SK-N-MC (cell line): ENCODE measurements around the gene GPR62.

Source experiments
- DNase-seq: peaks from one replicate; pipeline ENCODE4 v3.0.0-alpha.2; 2011; ENCODE audit warnings: low read depth, low spot score
- H3K27ac ChIP-seq: fragments of 200-600 bp; sonication (generic); 2 replicates; pipeline ENCODE4 v1.5.1; 2016; ENCODE audit warnings: mixed run types
- H3K36me3 ChIP-seq: fragments of 200-600 bp; sonication (generic); 2 replicates; pipeline ENCODE4 v1.6.1; 2017; ENCODE audit warnings: antibody characterized with exemption, low read length, mixed read lengths; ENCODE audit not compliant: insufficient read depth
- H3K4me3 ChIP-seq: fragments of 200-600 bp; sonication (generic); 2 replicates; pipeline ENCODE4 v1.5.1; 2016
- H3K9ac ChIP-seq: fragments of 200-600 bp; sonication (generic); 2 replicates; pipeline ENCODE4 v1.8.0; 2017; ENCODE audit warnings: mixed run types, mixed read lengths; ENCODE audit not compliant: insufficient read length
- H3K9me3 ChIP-seq: fragments of 200-600 bp; sonication (generic); 2 replicates; pipeline ENCODE4 v1.6.1; 2017; ENCODE audit warnings: low read depth, mild to moderate bottlenecking, antibody characterized with exemption, low read length, moderate library complexity, mixed read lengths
- EZH2 ChIP-seq: fragments of 200-600 bp; sonication (generic); IDR thresholded peaks from one replicate; pipeline ENCODE4 v1.6.1; 2017; ENCODE audit warnings: antibody characterized with exemption
- FOXP2 ChIP-seq: optimal IDR thresholded peaks from 2 replicates; pipeline ENCODE3; 2011; ENCODE audit warnings: mild to moderate bottlenecking, moderate library complexity; ENCODE audit not compliant: insufficient read depth; ENCODE audit errors: extremely low read length, control extremely low read depth
- POLR2AphosphoS5 ChIP-seq: IDR thresholded peaks from 2 replicates; pipeline ENCODE4 v1.6.1; 2012; ENCODE audit warnings: mild to moderate bottlenecking, low read depth, low read length, borderline replicate concordance

Gene GPR62

DNA sequence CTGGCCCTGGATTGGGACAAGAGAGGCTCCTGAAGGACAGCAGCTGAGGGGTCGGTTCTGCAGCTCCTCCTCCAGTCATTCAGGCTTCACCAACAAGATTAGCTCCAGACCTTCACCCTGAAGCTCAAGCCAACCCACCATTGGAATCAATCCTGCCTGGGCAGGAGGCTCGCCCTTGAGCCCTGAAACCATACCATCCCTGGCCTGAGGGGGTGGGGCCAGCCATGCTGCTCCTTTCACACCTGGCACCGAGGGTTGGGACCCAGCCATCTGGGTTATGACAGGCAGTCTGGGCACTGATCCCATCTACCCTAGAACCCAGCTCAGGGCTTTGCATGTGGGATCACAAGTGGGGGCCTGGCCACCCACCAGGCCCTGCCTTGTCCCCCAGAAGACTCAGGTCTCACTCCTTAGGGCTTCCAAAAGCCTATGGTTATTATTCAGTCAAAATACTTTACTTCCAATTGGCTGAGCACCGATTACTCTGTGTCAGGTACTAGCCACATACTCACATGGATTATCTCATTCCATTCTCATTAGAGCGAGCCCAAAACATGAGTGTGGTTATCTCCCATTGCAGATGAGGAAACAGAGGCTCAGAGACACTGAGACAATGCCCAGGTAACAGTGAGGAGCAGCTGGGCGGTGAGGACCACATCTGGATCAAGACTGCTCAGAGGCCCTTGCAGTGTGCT, 15.6 kb downstream of the GPR62 start:
- no peaks in the 10 kb centered on the region for H3K36me3 ChIP-seq
- H3K27ac ChIP-seq = no peak overlapping the region
- H3K4me3 ChIP-seq = no peak overlapping the region
- H3K9me3 ChIP-seq = no peaks in the 10 kb centered on the region
- DNase-seq = no peak
- TF ChIP-seq EZH2 = no peak
- TF ChIP-seq FOXP2 = no peak
- no peak for TF ChIP-seq POLR2AphosphoS5
- H3K9ac ChIP-seq = no peak overlapping the region

DNA sequence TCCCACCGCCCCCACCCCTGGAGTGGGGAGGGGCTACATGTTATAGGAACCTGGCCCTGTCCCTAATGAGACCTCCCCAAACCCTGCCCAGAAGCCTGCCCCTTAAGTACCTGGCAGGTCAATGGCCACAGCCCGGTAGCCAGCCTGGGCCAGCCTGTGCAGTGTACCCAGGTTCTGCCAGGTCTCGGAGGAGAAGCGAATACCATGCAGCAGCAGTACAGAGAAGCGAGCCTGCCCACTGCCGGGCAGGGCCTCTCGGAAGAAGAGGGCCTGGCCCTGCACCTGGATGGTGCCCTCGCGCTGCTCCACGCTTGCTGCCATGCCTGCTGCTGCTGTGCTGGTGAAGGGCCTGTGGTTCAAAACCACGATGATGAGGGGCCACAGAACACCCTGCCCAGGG, 16.2 kb downstream of the GPR62 start:
- Histone ChIP-seq H3K9me3 (no peaks in the 10 kb centered on the region), H3K9ac (no peak overlapping the region), H3K36me3 (no peaks in the 10 kb centered on the region), H3K27ac (no peak overlapping the region), H3K4me3 (no peak overlapping the region)
- no peak for DNase-seq
- TF ChIP-seq EZH2 = no peak
- TF ChIP-seq POLR2AphosphoS5 = no peak
- no peak for TF ChIP-seq FOXP2

DNA sequence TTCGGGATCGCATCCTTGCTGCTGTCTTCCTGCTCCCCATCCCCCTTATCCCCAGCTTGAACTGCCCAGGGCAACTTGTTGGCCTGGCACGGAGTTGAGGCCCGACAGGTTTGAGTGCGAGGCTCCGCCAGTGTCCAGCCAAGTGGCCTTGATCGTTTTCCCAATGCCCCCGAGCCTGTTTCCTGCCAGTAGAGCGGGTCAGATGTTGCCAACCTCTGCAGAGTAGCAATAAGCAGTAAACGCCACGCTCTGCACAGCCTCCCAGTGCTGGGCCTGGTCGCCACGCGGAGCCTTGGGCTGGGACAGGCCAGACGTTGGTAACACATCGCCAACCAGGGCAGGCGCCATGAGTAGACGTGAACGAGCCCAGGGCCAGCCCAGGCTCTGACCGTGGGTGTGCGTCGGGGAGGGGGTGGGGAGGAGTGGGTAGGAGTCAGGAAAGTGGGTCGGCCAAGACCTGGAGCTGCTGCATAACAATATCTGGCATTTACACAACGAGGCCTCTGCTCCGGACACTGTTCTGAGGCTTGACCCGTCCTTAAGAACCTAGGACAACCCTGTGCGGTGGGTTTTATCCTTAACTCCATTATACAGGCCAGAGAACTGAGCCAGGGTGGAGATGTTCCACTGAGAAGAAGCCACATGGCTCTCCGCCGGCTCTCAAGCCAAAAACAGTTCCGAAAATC, 19.2 kb downstream of the GPR62 start:
- H3K27ac ChIP-seq = peak overlapping the region; percentile 54
- H3K9ac ChIP-seq = peak overlapping the region; percentile 73
- no peaks in the 10 kb centered on the region for H3K9me3 ChIP-seq
- no peak for TF ChIP-seq EZH2
- TF ChIP-seq FOXP2 = no peak
- no peak for TF ChIP-seq POLR2AphosphoS5
- H3K4me3 ChIP-seq = peak overlapping the region; percentile 83
- DNase-seq = no peak
- H3K36me3 ChIP-seq = no peaks in the 10 kb centered on the region

DNA sequence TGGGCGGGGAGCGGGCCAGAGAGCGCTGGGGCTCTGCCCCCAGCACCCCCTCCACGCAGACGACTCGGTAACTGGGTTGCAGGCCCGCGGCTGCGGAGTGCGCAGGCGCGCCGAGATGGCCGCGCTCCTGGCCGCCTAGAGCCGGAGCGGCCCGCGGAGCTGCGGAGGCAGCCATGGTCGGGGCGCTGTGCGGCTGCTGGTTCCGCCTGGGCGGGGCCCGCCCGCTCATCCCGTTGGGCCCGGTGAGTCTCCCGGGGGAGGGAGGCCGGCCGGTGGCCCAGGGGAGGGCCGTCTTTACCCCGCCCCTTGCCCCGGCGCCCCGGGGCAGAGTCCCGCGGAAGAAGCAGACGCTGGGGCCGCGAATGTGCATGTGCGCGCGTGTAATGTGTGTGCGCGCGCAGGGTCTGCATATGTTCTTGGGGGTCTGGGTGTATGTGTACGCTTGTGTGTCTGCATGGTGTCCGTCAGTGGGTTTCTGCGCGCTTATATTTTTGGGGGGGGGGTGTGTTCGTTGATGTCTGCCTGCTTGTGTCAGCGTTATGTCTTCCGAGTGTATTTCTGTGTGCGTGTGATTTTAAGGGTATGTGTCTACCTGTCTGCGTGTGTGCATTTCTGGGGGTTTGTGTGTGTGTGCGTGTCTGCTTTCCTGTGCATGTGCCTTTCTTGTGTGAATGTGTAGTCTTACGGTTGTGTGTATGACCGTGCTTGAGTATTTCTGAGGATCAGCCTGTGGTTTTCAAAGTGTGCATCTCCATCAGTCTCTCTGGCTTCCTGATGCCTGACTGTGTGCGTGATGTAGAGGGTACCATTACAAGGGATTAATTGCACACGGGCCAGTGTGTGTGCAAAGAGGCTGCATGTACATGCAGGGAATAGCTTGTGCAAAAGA, 20.0 kb downstream of the GPR62 start, which contains the start of gene ABHD14A:
Gene ABHD14A, plus strand, starts transcription at position 102 of the 889 bp plus-strand sequence. Its CDS starts 72 bp downstream, at position 174.
- Histone ChIP-seq H3K9ac (peak within 1 kb of the TSS; percentile 73), H3K36me3 (no peaks in the 10 kb centered on the region), H3K27ac (peak within 1 kb of the TSS; percentile 54), H3K9me3 (no peaks in the 10 kb centered on the region), H3K4me3 (peak within 1 kb of the TSS; percentile 83)
- DNase-seq = no peak
- no peak for TF ChIP-seq EZH2
- TF ChIP-seq POLR2AphosphoS5 = peak; percentile 45; the same call in 1 of the 2 replicates

DNA sequence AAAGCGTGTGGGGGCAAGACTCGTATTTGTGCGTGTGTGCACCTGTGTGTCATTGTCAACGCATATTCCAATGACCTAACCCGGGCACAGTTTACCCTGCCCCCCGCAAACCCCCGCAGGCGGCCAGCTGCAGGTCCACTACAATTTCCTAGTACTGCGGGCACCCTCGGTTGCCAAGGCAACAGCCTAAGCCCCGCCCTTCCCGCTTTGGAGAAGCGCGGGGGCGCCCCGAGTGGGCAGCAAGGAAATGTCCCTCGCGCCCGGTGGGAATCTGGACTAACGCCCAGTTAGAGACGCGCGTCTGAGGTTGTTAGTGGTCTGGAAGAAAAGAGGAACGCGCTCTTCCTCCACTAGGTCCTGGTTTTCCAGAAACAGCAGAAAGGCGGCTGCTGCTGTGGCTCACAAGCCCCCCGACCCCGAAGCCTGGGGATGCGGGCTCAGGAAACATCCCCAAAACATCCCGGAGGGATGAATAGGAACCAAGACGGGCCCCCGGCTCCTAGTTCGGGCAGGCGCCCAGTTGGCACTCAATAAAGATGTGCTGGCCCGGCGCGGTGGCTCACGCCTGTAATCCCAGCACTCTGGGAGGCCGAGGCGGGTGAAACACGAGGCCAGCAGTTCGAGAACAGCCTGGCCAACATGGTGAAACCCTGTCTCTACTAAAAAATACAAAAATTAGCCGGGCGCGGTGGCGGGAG, 20.8 kb downstream of the GPR62 start:
- TF ChIP-seq FOXP2 (no peak), EZH2 (no peak), POLR2AphosphoS5 (no peak)
- Histone ChIP-seq H3K9ac (no peak overlapping the region), H3K27ac (no peak overlapping the region), H3K4me3 (peak overlapping the region; percentile 83; the same call in 1 of the 2 replicates), H3K9me3 (no peaks in the 10 kb centered on the region), H3K36me3 (no peaks in the 10 kb centered on the region)
- no peak for DNase-seq

DNA sequence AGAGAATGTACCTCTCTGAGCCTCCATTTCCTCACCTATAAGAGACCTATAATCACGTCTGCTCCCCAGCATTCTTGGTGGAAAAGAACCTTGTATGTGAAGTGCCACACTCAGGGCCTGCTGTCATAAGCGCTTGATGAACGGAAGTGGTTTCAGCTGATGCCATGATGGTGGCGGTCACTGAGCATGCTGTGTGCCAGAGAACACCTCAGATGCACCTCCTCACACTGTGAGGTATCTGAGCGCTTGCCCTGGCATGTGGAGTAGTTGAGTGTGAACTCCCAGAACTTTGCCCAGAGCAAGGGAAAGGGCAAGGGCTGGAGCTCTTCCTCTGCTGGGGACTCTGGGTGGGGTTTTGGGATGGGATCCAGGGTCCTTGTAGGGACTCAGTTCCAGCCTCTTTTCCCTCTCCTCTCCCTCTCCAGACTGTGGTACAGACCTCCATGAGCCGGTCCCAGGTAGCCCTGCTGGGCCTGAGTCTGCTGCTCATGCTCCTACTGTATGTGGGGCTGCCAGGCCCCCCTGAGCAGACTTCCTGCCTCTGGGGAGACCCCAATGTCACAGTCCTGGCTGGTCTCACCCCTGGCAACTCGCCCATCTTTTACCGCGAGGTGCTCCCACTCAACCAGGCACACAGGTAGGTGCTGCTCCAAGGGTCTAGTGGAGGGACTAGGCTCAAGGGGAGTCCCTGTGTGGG, 22.4 kb downstream of the GPR62 start:
- H3K4me3 ChIP-seq = no peak overlapping the region
- DNase-seq = no peak
- no peak overlapping the region for H3K9ac ChIP-seq
- TF ChIP-seq POLR2AphosphoS5 (no peak), EZH2 (no peak), FOXP2 (no peak)
- H3K36me3 ChIP-seq = no peaks in the 10 kb centered on the region
- H3K27ac ChIP-seq = no peak overlapping the region
- no peaks in the 10 kb centered on the region for H3K9me3 ChIP-seq

DNA sequence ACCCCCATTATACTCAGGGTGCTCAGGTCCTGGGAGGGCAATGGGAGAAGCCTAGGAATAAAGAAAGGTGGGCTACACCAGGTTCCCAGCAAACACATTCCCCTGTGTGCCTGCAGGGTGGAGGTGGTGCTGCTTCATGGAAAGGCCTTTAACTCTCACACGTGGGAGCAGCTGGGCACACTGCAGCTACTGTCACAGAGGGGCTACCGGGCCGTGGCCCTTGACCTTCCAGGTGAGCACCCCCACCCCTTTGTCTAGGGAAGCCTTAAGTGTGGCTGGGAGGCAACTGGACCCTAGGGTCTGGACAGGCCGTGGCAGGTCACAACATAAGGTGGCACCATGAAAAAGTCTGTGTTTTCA, 22.9 kb downstream of the GPR62 start:
- H3K4me3 ChIP-seq = no peak overlapping the region
- H3K9me3 ChIP-seq = no peaks in the 10 kb centered on the region
- no peak overlapping the region for H3K9ac ChIP-seq
- no peak for TF ChIP-seq FOXP2
- TF ChIP-seq EZH2 = no peak
- TF ChIP-seq POLR2AphosphoS5 = no peak
- H3K27ac ChIP-seq = no peak overlapping the region
- DNase-seq = no peak
- H3K36me3 ChIP-seq = no peaks in the 10 kb centered on the region
